D341Med (cell line): ENCODE measurements around the gene ATP7A.

Experiments
- DNase-seq: peaks from one replicate; pipeline ENCODE4 v3.0.0; 2012; ENCODE audit warnings: low spot score

Gene ATP7A

DNA sequence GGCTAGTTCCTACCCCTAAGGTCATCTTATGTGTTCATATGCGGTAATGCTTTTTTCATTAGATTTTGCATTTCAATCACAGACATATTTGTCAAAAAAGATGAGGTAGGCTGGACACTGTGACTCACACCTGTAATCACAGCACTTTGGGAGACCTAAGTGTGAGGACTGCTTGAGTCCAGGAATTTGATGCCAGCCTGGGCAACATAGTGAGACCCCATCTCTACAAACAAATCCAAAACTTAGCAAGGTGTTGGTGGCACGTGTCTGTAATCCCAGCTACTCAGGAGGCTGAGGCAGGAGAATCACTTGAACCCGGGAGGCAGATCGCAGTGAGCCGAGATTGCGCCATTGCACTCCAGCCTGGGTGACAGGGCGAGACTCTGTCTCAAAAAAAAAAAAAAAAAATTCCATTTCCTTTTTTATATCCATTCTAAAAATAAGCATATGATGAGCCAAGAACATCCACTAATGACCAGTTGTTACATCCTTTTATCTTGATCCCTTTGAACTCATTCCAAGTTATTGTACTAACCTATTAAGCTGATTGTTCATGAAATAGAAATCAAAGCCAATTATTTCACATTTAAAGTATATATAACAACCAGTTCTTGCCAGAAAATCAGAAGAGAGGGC, 35.5 kb downstream of the ATP7A start:
- DNase-seq = no peak

DNA sequence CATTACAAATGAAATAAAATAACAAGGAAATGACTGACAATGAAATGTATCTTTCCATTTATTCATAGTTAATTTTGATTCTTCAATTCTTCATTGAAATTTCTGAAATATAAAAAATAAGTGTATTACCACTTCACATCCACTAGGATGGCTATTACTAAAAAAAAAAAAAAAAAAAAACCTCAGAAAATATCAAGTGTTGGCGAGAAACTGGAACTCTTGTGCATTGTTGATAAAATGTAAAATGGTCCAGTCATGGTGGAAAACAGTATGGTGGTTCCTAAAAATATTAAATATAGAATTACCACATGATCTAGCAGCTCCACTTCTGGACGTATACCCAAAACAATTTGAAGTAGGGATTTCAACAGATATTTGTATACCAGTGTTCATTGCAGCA, 36.1 kb downstream of the ATP7A start:
- DNase-seq = no peak

DNA sequence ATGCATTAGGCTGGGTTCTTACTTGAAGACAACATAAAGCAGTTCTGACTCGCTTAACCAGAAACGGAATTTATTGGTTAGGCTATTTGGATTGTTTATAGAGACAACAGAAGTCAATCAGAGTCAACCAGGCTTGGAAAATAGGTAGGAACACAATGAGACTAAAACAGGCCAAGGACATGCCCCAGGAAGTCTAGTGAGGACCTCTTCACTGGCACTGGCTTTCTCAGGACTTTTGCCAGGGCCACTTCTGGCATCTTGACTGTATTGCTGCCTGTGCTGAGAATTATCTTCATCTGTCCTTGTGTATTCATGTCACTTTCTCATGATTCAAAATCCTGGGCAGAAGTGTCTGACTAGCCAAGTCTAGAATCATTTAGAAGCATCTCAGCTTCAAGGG, 39.3 kb downstream of the ATP7A start:
- DNase-seq = no peak

DNA sequence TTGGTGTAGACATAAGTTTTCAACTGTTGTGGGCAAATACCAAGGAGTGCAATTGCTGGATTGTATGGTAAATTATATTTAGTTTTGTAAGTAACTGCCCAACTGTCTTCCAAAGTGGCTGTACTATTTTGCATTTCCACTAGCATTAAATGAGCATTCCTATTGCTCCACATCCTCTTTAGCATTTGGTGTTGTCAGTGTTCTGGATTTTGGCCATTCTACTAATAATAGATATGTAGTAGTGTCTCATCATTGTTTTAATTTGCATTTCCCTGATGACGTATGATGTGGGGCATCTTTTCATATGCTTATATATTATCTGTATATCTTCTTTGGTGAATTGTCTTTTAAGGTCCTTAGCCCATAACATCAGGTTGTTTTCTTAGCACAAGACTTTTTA, 41.7 kb downstream of the ATP7A start:
- no peak for DNase-seq

DNA sequence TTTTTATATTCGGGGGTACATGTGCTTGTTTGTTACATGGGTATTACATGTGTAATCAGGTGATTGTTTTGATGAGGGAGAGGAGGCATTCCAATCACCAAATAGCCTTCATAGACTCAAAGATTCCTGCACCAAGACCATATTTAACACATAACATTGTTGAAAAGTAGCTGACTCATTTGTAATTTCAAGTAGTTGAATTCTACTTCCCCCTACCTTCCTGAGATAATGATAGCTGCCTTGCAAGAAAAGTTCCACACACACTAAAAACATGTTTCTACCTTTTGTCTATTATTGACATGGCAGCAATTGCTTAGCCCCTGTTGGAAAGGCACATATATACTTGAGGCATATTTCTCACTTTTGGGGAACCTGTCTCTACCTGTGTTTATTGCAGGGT, 42.8 kb downstream of the ATP7A start:
- DNase-seq = no peak

DNA sequence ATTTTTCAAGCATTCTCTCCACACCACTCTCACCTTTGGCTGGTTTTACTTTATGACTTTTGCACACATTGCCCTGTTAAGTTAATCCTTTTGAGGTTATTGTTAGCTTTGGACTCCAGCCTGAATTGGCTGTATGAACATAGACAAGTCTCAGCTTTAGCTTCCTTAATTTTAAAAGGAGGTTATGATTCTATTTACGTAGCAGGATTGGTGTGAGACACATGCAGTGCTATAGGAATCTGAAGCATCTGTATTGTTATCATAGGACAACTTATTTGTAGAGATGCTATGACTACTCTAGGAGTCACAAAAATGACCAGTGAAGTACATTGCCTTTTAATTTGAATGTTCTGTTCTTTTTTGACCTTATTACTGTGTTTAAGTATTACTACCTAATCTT, 43.2 kb downstream of the ATP7A start:
- DNase-seq = no peak

DNA sequence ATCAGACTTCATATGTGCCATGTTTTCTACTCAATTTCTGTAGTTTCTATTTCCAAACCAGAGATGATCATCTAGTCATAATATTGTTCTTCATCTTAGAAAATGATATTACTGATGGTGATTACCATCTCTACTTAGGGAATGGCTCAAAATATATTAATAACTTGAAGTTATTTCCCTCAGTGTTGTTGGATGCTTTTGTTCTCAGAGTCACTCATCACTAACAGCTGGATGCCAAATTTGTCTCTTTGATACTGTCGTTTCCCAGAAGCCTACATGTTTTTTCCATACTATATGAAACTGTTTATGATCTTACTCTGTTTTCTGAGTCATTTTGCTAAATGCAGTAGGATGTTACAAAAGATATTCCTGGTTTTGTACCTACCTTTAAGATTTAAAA, 50.1 kb downstream of the ATP7A start:
- no peak for DNase-seq

DNA sequence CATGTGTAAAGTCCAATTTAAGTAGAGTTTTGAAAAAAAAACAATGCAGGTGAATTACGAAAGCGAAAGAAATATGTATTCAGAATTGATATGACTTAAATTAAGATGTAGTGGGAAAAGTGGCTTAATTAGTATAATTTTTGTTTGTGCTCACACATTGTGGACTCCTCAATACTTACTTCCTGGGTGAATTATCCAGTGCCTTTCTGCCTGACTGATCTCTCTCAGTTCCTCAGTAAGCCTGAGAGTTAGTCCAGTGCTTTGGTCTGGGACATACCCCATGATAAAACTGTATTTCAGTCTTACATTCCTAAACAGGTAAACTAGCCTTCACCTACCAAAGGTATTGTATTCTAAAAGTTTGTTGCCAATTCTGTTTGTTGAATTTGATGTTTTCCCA, 50.6 kb downstream of the ATP7A start:
- no peak for DNase-seq

DNA sequence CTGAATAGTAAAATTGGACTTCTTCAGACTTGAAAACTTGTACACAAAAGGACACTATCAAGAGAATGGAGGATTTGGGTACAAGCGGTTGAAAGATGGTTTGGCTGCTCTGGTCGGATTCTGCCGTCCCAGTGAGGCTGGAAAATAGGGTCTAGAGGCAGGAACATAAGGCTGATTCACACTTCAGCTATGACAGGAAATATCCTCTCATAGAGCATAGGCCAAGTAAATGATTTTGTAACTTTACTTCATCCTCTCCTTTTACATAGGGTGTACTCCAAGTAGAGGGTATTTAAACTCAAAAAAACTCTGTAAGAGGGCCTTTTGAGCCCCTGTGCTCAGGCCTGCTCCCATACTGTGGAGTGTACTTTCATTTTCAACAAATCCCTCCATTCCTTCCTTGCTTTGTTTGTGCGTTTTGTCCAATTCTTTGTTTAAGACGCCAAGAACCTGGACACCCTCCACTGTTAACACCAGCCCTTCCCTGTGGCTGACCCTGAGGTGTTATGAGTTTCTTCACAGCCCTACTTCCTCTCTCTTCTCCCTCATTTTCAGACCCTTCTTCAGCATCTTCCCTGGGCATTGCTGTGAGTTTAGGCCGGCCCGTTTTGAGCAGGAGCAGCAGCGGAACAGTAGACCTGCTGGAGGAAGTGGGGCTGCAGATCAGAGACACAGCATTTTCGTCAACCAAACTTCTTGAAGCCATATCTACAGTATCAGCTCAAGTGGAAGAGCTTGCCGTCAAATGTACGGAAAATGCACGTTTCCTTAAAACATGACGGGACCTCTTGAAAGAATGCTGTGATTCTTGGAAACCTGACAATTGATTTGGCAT, 51.8 kb downstream of the ATP7A start:
- no peak for DNase-seq

DNA sequence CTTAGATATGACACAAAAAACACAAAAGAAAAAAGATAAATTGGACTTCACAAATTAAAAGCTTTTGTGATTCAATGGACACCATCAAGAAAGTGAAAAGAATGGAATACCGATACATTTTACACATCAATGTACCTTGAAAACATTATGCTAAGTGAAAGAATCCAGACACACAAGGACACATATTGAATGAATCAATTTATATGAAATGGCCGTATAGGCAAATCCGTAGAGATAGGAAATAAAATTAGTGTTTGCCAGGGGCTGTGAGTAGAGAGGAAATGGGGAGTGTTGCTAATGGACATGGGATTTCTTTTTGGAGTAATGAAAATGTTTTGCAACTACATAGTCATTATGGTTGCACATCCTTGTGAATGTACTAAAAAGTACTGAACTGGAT, 55.9 kb downstream of the ATP7A start:
- DNase-seq = no peak

DNA sequence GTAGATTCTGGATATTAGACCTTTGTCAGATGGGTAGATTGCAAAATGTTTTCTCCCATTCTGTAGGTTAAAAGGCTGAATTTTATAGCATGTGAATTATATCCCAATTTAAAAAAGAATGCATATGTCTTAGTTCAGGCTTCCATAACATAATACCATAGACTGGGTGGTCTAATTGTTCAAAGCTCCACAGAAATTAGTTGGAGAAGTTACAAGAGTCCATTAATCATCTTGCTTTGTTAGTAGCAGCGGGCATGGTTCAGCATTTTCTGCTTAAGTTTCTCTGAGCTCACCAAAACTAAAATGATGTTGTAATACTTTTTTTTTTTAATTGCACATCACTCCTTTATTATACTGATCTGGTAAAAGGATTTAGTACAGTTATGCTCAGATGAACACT, 57.1 kb downstream of the ATP7A start:
- DNase-seq = no peak

DNA sequence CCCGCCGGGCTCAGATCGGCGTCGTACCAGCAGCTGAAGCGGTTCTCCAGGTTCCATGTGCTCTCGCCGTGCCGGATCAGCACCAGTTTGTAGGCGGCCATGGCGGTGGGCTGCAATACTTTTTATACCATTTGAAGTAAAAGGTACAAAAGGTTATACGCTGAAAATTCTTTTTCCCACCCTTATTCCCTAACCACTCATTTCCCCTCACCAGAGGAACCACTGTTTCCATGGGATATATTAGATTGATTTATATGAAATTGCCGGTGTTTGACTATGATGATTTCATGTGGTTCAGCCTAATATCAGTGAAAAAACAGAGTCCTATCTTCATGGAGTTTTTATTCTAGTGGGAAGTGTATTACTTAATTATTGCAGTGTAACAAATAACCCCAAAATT, 59.0 kb downstream of the ATP7A start, which contains the start of gene PGAM4:
Gene PGAM4, minus strand, starts transcription at position 101 of the 400 bp plus-strand sequence. Its CDS starts 0 bp downstream, at position 101.
- DNase-seq = no peak

DNA sequence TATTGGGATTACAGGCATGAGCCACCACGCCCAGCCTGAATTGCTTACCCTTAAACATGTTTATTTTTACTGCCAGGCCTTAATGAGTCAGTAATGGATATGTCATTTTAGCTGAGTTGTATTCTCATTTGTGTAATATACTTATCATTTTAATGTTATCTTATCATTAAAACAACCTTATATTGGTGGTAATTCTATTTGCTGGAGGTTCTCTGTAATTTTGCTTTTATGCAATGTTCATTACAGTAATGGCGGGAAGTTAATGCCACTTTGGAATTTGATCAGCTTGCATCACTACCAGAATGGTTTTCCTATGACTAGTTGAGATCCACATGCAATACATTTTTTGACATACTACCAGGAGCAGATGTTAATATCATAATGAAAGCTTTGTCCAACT, 65.3 kb downstream of the ATP7A start:
- no peak for DNase-seq

DNA sequence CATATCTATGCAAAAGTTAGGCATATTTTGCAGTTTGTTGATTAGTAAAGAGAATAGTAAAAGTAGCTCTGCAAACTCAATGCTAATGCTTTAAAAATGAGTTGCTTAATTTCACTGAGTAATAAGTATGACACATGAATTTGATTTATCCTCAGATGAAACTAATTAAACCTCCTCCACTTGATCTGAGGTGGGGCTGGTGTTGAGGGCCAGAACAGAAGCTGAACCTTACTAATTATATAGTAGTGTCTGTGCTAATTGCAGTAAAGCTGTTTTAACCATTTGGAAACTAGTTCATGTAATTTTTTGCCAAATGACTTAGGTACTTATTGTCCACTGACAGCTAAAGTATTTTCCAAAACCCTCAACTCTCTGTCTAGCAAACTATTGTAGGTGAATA, 66.6 kb downstream of the ATP7A start:
- DNase-seq = no peak

DNA sequence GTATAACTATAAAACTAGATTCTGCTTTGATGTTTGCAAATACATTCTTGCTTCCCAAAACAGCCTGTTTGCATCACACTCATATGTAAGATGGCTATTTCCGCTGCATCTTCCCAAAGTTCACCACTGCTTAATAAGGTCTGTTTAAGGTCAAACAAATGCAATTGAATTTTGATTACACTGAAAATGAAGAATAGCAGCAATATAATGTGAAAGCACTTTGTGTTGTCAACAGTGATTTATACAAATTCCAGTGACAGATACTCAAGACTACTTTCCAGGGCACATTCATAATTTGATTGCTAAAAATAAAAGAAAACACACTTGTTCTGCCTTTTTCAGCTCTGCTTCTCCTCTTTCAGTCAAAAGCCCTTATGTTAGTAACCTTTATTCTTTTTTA, 67.0 kb downstream of the ATP7A start:
- no peak for DNase-seq

DNA sequence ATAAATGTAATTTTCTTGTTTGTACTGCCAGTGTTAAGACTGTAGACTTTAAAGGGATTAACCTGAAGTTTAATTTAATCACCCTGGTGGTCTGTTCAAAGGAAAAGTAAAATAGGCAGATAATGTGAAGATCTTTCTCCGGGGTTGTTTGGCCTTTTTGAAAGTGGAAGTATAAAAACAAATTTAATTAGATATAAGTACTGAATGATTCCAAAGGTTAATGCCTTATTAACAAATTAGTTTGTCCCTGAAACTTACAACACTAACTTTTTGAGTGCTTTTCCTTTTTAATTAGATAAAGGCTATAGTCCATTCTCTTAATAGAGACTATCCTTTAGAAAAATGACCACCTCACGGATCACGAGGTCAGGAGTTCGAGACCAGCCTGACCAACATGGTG, 69.4 kb downstream of the ATP7A start:
- no peak for DNase-seq

DNA sequence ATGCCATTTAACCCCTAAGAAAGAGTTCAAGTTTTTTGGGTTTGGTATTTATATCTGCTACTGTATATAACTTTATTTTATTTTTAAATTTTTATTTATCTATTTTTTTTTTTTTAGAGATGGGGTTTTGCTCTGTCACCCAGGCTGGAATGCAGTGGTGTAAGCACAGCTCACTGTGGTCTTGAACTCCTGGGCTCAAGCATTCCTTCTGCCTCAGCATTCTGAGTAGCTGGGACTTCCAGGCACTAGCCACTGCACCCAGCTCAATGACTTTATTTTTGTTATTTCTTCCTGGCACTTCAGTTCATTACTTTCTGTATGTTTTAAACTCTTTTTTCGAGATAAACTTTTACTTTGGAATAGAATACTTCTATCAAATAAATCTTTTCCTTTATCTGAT, 101.4 kb downstream of the ATP7A start:
- no peak for DNase-seq

DNA sequence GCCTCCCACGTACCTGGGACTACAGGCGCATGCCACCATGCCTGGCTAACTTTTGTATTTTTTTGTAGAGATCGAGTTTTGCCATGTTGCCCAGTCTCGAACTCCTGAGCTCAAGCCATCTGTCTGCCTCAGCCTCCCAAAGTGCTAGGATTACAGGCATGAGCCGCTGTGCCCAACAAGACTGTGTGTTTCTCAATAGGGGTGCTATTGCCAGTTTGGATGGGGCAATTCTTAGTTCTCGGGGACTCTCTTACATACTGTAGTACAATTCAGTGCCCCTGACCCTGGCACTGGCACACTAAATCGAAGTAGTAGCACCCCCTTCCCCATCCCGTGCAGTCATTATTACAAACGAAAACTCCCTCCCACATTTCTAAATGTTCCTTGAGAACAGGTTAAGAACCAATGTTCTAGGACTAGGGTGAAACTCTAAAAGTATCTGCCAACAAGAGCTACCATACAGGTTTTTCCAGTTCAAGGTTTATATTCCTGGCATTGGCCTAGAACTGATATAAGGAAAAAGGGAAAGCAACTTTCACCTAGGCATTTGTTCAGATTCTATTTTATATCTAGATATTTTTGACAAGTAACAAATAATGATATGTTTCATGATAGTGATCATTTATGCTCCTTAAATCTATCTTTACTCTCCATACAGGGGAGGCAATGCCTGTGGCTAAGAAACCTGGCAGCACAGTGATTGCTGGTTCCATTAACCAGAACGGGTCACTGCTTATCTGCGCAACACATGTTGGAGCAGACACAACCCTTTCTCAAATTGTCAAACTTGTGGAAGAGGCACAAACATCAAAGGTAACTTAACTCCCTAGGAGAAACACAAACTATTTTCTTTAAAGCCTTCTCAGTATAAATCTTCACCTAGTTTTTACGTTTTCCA, 109.3 kb downstream of the ATP7A start:
- no peak for DNase-seq

DNA sequence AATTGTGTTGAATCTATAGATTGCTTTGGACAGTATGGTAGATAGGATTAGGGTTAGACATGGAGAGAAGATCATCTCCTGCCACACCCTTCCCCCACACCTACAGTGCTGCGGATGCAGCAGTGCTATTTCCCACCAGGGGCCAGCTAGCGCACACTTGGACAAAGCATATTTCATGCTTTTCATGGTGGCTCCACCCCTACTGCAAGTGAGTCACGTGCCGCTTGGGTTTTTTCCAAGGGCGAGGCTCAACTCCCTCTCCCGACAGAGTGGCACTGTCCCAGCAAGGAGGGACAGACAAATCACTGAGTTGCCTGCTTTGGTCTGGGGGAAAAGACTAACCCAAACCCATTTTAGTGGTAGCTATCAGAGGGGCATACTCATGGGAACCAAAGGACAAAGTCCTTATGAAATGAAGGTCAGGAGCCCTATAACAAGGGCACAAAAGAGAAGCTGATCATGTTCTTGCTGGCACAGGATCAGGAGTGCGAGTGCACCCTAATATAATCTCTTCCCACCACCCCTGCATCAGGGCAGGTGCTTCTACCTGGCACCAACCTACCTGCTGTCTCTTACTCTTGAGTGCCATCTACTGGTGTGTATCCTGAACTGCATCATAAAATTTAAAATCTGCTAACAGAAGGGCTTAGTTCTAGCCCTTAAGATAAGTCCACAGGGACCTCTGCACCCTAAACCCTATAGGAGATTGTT, 114.0 kb downstream of the ATP7A start:
- DNase-seq = peak; percentile 50

DNA sequence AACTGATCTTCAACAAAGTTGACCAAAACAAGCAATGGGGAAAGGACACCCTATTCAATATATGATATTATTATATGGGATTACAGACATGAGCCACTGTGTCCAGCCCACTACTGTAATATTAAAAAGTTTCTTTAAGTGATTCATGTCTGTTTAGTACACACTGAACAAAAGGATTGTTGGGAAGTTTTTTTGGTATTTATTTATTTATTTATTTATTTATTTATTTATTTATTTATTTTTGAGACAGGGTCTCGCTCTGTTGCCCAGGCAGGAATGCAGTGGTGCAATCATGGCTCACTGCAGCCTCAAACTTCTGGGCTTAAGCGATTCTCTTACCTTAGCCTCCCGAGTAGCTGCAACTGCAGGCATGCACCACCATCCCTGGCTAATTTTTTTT, 117.3 kb downstream of the ATP7A start:
- no peak for DNase-seq

DNA sequence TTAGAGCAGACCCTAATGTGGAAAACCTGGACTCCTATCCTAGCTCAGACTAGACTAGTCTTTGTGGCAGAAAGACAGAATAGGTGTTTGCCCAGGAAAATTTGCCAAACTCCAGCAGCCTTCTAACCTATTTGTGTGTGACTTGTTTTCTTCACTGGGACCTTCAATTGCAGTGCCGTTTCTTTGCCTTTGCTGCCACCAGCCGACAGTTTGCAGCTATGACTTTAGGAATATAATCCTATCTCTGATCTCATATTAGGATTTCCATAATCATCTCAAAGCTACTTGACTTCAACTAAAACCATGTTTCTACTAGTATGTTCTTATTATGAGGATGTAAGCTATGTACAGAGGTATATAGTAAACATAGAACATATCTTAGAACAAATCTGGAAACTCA, 119.2 kb downstream of the ATP7A start:
- peak; percentile 57 for DNase-seq

DNA sequence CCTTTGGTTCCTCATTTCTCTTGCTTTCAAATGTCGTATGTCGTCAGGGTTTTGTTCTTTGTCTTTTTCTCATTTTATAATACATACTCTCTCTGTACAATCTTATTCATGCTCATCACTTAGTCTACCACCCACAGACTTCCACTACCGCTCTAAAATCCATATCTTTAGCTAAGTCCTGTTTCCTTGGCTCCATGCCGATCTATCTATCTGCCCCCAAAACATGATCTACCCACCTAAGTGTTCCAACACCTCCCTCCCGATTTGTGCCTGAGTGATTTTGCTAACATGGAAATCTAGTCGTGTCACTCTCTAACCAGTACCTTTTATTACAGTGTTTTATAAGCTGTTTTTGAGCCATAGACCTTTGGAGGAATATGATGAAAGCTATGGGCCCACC, 124.6 kb downstream of the ATP7A start:
- DNase-seq = no peak
